Stimulated activated CD4-positive, alpha-beta T cell treated with anti-CD3 and anti-CD28 coated beads, TNF-alpha, amount 100 ng/mL, for 24 hours (primary cell): ENCODE results near the gene CASP5.
"Not testable (repeated sequence)": the region's sequence is repeated elsewhere in the genome, so short reads cannot be mapped to it uniquely, and the experiment has no call there.

Experiments used
- DNase-seq, 3 experiments: peaks; one replicate each; pipeline ENCODE4 v3.0.0-alpha.2; 2020; ENCODE audit warnings: low read depth in 3 of 3

The CASP5 gene

DNA sequence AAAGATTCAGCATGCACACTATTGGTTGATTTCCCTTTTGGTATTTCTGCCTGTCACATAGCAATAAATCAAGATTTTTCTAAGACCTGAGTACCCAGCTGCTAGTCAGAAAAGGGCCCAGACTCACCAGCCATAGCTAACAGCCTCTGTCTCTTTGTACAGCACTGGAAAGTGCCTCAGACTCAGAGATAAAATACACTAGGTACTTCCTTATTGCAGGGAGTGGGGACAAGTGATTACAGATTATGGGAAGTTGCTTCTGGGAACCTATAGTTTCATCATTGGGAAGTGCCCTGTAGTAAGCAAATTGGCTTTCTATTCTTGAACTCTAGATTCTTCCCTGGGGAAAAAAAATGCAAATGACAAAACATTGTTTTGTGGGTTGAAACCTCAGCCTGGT, at the start of gene CASP5:
TSS of gene CASP5 (minus strand) at position 166 of the 400 bp plus-strand sequence. CDS start at position 134, 32 bp downstream.
- no peak for DNase-seq

DNA sequence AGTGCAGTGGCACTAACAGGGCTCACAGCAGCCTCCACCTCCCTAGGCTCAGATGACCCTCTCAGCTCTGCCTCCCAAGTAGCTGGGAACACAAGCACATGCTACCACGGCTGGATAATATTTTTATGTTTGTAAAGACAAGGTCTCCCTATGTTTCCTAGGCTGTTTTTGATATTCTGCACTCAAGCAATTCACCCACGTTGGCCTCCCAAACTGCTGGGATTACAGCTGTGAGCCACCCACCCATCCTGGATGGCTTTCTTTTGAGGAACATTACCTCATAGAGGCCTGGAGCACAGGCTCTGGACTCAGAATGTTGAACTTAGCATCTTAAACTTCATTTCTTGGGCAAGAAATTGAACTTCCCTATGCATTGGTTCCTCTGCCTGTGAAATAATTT, 49.1 kb upstream of the CASP5 start:
- DNase-seq: not testable (repeated sequence)

DNA sequence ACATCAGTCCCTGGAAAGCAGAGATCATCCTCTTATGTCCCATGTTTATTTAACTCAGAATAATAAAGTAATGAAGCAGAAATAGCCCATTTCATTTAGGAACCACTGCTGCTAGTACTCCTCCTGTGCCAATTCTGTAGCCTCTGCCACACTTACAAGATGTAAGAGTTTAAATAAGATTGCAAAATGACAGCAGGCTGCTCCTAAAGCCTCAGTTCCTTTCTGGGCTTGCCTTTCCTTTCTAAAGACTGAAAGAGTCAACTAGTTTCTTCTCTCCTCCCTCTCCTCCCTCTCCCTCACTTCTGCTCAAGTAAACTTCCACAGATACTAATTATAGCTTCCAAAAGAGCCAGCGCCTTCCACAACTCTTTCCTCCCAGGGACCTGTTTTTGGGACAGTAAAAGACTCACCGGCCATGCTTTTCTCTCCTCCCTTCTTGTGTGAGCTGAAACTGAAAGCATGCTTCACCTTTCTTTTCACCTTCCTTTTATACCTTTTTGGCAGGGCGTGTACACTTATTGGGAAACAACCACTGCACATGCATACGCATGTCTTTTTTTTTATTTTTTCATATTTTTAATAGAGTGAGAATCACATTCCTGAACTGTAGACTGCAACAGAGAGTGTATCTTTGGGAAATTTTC, 48.2 kb upstream of the CASP5 start:
- no peak for DNase-seq

DNA sequence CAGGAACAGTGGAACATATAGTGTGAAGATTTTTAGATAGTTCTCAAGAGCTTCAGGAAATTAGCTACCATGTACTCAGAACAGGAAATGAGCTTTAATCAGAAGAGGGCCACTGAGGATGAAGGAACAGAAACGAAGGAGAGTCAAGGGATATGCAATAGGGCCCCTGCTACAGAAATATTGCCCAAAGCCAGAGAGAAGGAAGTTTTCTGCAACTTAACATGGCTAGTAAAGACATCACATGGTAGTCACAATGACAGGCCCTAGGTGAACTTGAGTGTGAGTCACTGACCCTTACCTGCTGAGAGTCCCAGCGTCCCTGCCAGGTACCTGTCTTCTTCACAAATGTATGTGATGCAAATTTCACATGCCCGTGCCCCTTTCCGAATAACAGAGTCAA, 47.3 kb upstream of the CASP5 start:
- DNase-seq: no peak

DNA sequence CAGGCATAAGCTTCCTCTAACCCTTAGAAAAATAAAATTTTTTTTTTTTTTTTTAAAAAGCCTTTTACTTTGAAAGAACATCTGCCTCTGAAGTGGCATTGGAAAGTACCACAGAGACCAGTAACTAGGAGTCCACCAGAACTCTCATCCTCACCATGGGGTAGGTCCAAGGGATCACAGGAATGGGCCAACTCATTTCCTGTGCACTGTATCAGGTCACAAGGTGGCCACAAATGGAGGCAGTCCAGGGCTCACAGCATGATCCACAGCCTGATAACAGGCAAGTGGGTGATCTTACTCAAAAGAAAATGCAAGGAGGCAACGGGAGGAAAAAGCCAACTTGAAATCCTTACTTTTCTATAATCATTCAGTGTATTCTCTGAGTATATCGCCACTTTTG, 46.8 kb upstream of the CASP5 start:
- DNase-seq: not testable (repeated sequence)

DNA sequence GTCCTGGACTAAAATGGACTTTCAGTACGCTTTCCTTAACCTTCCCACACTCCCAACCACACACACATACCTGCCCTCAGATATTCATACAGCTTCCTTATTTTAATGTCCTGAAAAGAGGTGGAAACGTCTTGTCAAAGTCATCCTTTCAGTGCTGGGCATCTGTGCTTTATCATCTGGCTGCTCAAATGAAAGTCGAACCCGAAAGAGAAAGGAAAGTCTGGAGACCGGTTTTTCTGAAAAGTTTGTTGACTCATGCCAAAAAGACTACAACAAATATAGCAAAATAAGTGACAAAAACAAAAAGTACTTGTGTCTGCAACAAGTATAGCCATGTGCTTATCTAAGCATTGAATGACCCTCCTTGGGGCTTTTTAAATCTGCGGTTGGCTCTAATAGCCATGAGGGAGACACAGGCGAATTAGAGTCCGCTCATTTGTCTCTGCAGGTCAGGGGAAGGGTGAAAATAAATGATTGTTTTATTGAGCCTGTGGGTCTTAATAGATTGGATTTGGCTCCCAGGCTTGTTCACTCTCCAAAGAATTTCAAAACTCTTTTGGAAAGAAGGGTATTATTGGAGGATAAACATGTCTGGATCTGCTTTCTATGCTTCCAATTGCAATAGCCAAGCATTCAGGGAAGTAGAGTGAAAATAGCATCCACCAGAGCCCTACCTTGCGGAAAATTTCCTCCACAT, 40.4 kb upstream of the CASP5 start:
- DNase-seq: not testable (repeated sequence)

DNA sequence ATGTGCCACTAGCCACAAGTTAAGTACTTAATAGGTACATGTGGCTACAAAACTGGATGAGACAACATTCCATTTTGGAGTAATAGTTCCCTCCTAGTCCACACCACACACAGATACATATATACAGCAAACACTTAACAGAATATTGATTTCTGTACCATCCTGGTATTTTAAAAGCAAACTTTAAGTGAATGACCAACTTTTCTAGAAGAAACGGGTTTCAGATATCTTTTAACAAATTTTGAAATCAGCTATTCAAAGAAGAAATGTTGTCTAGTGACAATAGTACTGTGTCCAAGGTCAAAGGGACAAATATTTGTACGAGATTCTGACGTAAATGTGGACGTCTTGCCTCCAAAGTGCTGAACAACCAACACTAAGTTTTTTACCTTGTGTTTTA, 34.5 kb upstream of the CASP5 start:
- no peak for DNase-seq

DNA sequence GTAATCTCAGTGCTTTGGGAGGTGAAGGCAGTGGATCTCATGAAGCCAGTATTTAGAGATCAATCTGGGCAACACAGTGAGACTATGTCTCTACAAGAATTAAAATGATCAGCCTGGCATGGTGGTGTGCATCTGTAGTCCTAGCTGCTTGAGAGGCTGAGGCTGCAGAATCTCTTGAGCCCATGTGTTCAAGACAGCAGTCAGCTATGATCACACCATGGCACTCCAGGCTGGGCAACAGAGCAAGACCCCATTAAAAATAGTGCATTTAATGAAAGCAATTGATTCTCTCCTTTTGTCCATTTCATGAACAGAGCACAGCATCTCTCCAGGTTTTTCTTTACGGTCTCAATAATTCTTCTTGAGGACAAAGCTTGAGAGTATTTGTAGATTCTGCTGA, 33.5 kb upstream of the CASP5 start:
- no peak for DNase-seq

DNA sequence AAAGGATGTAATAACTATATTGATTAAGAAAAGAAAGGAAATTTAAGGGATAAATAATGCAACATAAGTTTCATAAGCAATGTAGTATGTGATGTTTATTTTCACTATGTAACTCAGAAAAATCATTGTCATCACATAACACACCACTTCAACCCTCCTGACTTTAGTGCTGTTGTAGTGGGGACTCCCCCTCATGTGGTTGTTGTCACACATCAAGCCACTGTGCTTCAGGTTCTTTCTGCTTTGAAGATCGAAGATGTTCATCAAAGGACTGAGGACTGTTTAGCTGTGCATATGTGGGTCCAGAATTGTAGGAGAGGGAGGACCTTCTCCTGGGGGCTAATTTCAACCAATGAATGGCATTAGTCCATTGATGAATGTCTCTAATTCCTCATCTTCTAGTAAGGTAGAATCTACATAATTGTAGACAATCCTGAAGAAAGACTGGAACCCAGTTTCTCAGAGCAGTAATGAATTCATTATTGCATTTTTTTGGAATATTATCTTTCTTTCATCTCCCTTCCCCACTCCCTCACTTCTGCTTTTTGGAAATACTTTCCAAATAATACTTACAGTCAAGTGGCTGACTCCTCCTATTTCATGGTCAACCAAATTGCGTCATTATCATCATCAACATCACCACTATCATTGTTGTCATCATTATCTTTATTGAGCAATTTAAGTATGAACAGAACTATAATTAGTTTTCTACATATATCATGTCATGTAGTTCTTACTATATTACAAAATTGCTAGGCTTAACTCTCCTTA, 31.9 kb upstream of the CASP5 start:
- DNase-seq: no peak

DNA sequence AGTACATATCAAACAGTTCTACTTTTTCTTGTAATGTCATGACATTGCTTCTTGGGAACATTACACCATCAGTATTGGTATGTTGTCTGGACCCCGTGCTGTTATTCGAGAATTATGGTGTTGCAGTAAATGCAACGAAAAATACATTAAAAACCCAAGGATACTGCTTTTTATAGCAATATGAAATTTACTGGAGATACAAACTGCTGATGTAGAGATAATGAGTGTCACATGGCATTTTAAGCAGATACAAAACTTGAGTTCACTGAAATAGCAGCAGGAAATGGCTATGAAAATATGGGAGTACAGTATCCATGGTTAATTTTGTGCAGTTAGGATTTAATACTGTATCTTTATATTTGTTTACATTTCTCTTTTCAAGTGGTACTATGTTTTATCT, 29.5 kb upstream of the CASP5 start:
- no peak for DNase-seq

DNA sequence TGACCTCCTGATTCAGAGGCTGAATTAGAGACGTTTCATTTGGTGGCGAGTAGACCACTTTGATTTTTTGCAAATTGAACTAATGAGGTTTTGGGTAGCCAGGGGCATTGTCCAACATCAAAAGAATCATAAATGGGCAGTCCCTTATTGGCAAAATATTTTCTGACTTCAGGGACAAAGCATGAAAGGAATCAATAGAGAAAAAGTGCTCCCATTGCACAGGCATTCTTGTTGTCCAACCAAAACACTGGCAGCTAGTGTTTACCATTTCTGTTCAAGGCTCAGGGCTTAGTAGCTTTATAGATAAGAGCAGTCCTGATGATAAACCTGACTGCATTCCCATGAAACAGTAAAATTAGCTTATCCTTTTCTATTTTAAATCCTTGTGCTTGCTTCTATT, 28.6 kb upstream of the CASP5 start:
- no peak for DNase-seq

DNA sequence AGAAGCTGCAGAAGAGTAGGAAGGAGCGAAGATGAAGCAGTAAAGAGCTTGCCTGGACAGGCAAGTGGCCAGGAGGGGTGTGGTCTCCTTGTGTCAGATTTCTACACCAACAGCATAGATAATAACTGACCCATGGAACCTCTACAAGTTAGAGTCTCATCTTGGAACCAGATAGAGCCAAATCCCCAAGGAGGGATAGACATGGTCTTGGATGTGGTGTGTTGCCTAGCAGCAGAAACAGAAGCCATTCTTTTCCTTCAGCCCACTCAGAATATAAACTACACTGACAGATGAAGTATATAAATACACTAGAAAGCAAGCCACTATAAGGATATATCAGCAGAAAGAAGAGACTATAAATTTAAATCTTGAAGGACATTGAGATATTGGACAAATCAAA, 26.5 kb upstream of the CASP5 start:
- no peak for DNase-seq

DNA sequence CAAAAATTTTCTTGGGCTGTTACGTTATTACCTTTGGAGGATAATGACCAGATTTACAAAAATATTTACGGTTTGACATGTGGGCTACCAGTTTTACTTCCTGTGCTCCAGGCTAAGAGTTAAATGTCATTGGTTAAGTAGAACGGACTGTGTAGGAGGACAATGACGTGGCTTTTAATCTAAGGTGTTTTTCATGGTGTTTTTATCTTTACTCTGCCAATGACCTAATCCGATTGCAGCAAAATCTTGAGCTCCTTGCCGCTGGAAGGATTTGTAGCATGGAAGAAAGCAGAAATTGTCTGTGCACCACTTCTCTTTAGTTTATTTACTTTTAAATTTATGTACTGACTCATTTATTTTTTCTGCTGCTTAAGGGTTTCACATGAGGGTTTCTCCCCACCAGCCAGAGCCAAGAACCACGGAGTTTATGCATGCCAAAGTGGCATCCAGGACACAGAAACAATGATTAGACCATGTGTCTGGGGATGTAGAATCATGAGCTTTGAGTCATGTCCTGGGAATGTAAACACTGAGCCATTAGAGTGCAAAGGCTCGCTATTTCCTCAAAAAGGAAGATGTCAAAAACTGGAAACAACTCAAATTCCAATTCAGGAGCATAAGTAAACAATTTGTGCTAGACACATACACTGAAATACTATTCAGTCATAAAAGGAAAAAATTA, 24.1 kb upstream of the CASP5 start:
- DNase-seq: no peak

DNA sequence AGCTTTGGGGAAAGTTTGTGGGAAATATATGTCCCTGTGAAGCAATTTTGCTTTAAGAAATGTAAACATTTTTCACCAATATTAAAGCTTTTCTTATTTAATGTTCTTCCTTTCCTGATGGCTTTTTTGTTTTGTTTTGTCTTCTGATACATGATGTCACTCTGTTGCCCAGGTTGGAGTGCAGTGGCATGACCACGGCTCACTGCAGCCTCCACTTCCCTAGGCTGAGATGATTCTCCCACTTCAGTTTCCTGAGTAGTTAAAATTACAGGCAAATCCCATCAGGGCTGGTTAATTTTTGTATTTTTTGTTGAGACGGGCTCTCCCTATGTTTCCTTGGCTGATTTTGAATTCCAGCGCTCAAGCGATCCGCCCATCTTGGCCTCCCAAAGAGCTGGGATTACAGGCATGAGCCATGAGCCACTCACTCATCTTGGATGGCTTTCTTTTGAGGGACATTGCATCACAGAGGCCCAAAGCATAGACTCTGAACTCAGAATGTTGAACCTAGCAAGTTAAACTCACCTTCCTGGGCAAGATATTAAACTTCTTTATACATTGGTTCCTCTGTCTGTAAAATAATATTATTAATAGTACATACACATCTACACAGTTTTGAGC, 22.8 kb upstream of the CASP5 start:
- no peak for DNase-seq

DNA sequence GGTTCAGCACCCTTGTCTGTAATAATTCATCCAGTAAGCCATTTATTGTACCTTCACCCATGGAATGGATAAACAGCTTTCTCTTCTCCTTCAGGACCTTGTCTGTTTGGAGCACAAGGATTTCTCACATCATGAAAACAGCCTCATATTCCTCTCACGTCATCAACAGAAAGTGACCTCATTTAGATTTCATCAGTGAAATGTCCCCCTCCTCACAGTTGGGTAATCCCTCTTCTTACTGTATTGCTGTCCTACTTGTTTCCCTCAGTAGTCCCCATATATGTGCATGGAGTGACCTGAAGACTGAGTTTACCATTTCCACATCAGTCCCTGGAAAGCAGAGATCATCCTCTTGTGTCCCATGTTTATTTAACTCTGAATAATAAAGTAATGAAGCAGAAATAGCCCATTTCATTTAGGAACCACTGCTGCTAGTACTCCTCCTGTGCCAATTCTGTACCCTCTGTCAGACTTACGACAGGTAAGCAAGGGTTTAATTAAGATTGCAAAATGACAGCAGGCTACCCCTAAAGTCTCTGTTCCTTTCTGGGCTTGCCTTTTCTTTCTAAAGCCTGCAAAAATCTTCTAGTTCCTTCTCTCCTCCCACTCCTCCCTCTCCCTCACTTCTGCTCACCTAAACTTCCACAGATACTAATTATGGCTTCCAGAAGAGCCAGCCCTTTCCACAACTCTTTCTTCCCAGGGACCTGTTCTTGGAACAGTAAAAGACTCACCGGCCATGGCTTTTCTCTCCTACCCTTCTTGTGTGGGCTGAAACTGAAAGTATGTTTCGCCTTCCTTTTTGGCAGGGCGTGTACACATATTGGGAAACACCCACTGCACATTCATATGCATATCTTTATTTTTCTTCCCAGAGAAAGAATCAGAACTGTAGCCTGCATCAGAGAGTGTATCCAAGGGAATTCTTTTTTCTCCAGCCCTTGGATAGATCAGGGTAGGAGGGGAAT, 21.9 kb upstream of the CASP5 start, which contains the start of gene CARD16:
TSS of gene CARD16 (minus strand) at position 779 of the 968 bp plus-strand sequence. CDS start at position 741, 38 bp downstream.
- DNase-seq: not testable (repeated sequence)

DNA sequence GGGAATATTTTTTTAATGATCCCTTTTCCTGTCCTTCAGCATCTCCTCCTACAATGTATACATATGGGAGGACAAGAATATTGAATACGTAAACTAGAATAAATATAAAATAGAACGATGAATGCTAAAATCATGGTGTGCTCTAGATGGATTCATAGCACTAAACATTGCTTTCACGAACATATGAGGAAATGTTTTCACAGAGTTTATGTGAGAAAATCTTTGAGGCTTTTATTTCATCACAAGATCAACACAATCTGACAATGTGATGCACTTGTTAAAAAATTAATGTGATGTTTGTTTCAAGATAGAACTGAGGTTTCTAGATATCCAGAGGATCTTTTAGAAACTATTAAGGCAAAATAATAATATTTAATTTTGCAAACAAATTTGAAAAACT, 19.2 kb upstream of the CASP5 start:
- no peak for DNase-seq

DNA sequence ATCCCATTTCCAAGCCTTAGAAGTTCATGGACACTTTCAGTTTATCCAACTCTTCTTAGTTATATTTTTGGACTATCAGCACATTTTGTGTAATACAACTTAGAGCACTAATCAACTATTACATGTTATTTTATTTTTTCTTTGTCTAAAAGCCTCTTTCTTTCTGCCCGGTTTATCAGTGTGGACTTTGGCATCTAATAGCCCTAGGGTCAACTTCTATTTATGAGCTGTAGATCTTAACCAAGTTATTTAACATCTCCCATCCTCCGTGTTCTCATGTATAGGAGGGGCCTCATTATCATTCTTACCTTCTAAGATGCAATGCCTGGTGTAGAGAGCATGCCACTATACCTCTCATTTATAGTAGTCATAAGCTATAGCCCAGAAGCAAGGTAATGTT, 17.7 kb upstream of the CASP5 start:
- no peak for DNase-seq

DNA sequence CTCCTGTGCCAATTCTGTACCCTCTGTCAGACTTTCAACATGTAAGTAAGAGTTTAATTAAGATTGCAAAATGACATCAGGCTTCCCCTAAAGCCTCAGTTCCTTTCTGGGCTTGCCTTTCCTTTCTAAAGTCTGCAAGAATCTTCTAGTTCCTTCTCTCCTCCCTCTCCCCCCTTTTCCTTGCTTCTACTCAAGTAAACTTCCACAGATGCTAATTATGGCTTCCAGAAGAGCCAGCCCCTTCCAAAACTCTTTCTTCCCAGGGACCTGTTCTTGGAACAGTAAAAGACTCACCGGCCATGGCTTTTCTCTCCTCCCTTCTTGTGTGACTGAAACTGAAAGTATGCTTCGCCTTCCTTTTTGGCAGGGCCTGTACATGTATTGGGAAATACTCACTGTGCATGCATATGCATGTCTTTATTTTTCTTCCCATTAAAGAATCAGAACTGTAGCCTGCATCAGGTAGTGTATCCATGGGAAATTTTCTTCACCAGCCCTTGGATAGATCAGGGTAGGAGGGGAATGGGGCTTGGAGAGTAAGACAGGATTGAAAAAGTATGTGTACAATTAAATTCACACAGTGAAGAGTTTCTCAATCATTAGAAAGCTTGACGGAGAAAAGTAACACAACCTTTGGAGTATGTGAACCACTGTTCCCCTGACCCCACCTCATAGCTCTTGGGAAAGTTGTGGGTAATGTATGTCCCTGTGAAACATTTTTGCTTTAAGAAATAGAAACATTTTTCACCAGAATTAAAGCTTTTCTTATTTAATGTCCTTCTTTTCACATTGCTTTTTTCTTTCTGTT, 12.0 kb upstream of the CASP5 start, which contains the start of gene CASP1:
TSS of gene CASP1 (minus strand) at position 332 of the 808 bp plus-strand sequence. CDS start at position 301, 31 bp downstream.
- no peak for DNase-seq

DNA sequence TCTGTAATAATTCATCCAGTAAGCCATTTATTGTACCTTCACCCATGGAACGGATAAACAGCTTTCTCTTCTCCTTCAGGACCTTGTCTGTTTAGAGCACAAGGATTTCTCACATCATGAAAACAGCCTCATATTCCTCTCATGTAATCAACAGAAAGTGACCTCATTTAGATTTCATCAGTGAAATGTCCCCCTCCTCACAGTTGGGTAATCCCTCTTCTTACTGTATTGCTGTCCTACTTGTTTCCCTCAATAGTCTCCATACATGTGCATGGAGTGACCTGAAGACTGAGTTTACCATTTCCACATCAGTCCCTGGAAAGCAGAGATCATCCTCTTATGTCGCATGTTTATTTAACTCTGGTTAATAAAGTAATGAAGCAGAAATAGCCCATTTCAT, 11.4 kb upstream of the CASP5 start:
- not testable (repeated sequence) for DNase-seq
